GM18519 (cell line): Measurements from ENCODE around the gene FBP1.
"Not testable (repeated sequence)": the region's sequence is repeated elsewhere in the genome, so short reads cannot be mapped to it uniquely, and the experiment has no call there.

Experiments used
- ATAC-seq: cut with Tn5 transposase; IDR thresholded peaks from one replicate; pipeline ENCODE4 v1.9.1; 2021; ENCODE audit warnings: mild to moderate bottlenecking, moderate library complexity; ENCODE audit not compliant: unreplicated experiment, low FRiP score

FBP1 gene

GRCh38 chr9:94623253-94623652 is 16.1 kb downstream of the FBP1 start:
- ATAC-seq: no peak

- ATAC-seq: no peak
Observed at GRCh38 chr9:94622087-94622800, 17.1 kb downstream of the FBP1 start.

GRCh38 chr9:94619026-94619425 is 20.3 kb downstream of the FBP1 start:
- no peak for ATAC-seq

GRCh38 chr9:94613003-94613402 is 26.3 kb downstream of the FBP1 start:
- ATAC-seq: no peak

GRCh38 chr9:94612071-94612470 is 27.2 kb downstream of the FBP1 start:
- no peak for ATAC-seq

GRCh38 chr9:94611638-94612068 is 27.7 kb downstream of the FBP1 start:
- no peak for ATAC-seq

- ATAC-seq: no peak
Observed at GRCh38 chr9:94610181-94610606, 29.1 kb downstream of the FBP1 start.

- no peak for ATAC-seq
Observed at GRCh38 chr9:94607423-94607691, 32.0 kb downstream of the FBP1 start.

GRCh38 chr9:94606646-94607422 is 32.5 kb downstream of the FBP1 start:
- no peak for ATAC-seq

GRCh38 chr9:94603259-94604160 is 35.8 kb downstream of the FBP1 start:
- ATAC-seq: no peak

GRCh38 chr9:94602666-94603065 is 36.7 kb downstream of the FBP1 start:
- ATAC-seq: no peak

- no peak for ATAC-seq
Observed at GRCh38 chr9:94600715-94601114, 38.6 kb downstream of the FBP1 start.

GRCh38 chr9:94600258-94600657 is 39.1 kb downstream of the FBP1 start:
- ATAC-seq: no peak

GRCh38 chr9:94599102-94599501 is 40.2 kb downstream of the FBP1 start:
- ATAC-seq: no peak

- no peak for ATAC-seq
Observed at GRCh38 chr9:94593459-94594345, 45.6 kb downstream of the FBP1 start, which contains the start of gene FBP2. TSS of gene FBP2 (minus strand) at chr9:94593824. CDS start at chr9:94593726, 98 bp downstream.

- not testable (repeated sequence) for ATAC-seq
Observed at GRCh38 chr9:94592683-94593082, 46.6 kb downstream of the FBP1 start.

- no peak for ATAC-seq
Observed at GRCh38 chr9:94591876-94592275, 47.4 kb downstream of the FBP1 start.

GRCh38 chr9:94591046-94591545 is 48.2 kb downstream of the FBP1 start:
- not testable (repeated sequence) for ATAC-seq

GRCh38 chr9:94588681-94589080 is 50.6 kb downstream of the FBP1 start:
- ATAC-seq: no peak

GRCh38 chr9:94586814-94587213 is 52.5 kb downstream of the FBP1 start:
- ATAC-seq: no peak
